H9 (cell line): Measurements from ENCODE around the gene TMEM238. TPM values are rescaled to one million over a fixed set of nuclear protein-coding genes. Genes with fewer than 3 reads are reported as not detected.

Source experiments
- DNase-seq: peaks from one replicate; pipeline ENCODE4 v3.0.0-alpha.2; 2017
- H2AFZ ChIP-seq: one replicate; pipeline ENCODE4 v1.6.1; 2013; ENCODE audit warnings: mild to moderate bottlenecking, low read length, control low read depth, moderate library complexity
- H2AK5ac ChIP-seq: 2 replicates; pipeline ENCODE4 v1.6.1; 2013; ENCODE audit warnings: low read length, control low read depth, mixed read lengths; ENCODE audit not compliant: insufficient read length
- H2BK120ac ChIP-seq: one replicate; pipeline ENCODE4 v1.6.1; 2013; ENCODE audit warnings: low read depth, mild to moderate bottlenecking, low read length, control low read depth, inconsistent platforms; ENCODE audit not compliant: poor library complexity, severe bottlenecking
- H2BK12ac ChIP-seq: 2 replicates; pipeline ENCODE4 v1.6.1; 2013; ENCODE audit warnings: low read length, control low read depth, mixed read lengths, low read depth; ENCODE audit not compliant: insufficient read length
- H2BK15ac ChIP-seq: 2 replicates; pipeline ENCODE4 v1.6.1; 2013; ENCODE audit warnings: low read depth, low read length, control low read depth
- H2BK20ac ChIP-seq: one replicate; pipeline ENCODE4 v1.6.1; 2013; ENCODE audit warnings: low read depth, mild to moderate bottlenecking, low read length, control low read depth, inconsistent platforms; ENCODE audit not compliant: poor library complexity, severe bottlenecking
- H2BK5ac ChIP-seq: 2 replicates; pipeline ENCODE4 v1.6.1; 2013; ENCODE audit warnings: low read length, control low read depth, mixed read lengths; ENCODE audit not compliant: insufficient read length
- H3K14ac ChIP-seq: 2 replicates; pipeline ENCODE4 v1.6.1; 2013; ENCODE audit warnings: low read length, control low read depth; ENCODE audit not compliant: insufficient read depth
- H3K18ac ChIP-seq: 2 replicates; pipeline ENCODE4 v1.6.1; 2013; ENCODE audit warnings: low read depth, mild to moderate bottlenecking, mixed read lengths, low read length, control low read depth; ENCODE audit not compliant: insufficient read length
- H3K23ac ChIP-seq: 2 replicates; pipeline ENCODE4 v1.6.1; 2013; ENCODE audit warnings: low read length, control low read depth, mixed read lengths, low read depth; ENCODE audit not compliant: insufficient read length
- H3K23me2 ChIP-seq: 2 replicates; pipeline ENCODE4 v1.6.1; 2013; ENCODE audit warnings: low read depth, mild to moderate bottlenecking, mixed read lengths, low read length, control low read depth; ENCODE audit not compliant: insufficient read length, poor library complexity, severe bottlenecking
- H3K27ac ChIP-seq: 2 replicates; pipeline ENCODE4 v1.5.1; 2013; ENCODE audit warnings: low read length, control low read depth, mixed read lengths, low read depth; ENCODE audit not compliant: insufficient read length
- H3K27me3 ChIP-seq: 2 replicates; pipeline ENCODE4 v1.6.1; 2013; ENCODE audit warnings: low read length, control low read depth, inconsistent platforms; ENCODE audit not compliant: insufficient read depth
- H3K4ac ChIP-seq: 2 replicates; pipeline ENCODE4 v1.6.1; 2013; ENCODE audit warnings: low read depth, mild to moderate bottlenecking, control low read depth, inconsistent platforms, low read length, moderate library complexity
- H3K4me1 ChIP-seq: 2 replicates; pipeline ENCODE4 v1.6.1; 2013; ENCODE audit warnings: low read length, control low read depth, inconsistent platforms; ENCODE audit not compliant: insufficient read depth
- H3K4me2 ChIP-seq: 2 replicates; pipeline ENCODE4 v1.6.1; 2013; ENCODE audit warnings: low read length, control low read depth, mixed read lengths; ENCODE audit not compliant: insufficient read length, insufficient read depth
- H3K56ac ChIP-seq: 2 replicates; pipeline ENCODE4 v1.6.1; 2013; ENCODE audit warnings: low read depth, mild to moderate bottlenecking, mixed read lengths, low read length, control low read depth; ENCODE audit not compliant: insufficient read length
- H3K79me1 ChIP-seq: 2 replicates; pipeline ENCODE4 v1.6.1; 2013; ENCODE audit warnings: low read depth, mild to moderate bottlenecking, moderate library complexity, low read length, control low read depth, inconsistent platforms; ENCODE audit not compliant: insufficient read depth, poor library complexity, severe bottlenecking
- H3K79me2 ChIP-seq: 2 replicates; pipeline ENCODE4 v1.6.1; 2013; ENCODE audit warnings: low read length, control low read depth, inconsistent platforms; ENCODE audit not compliant: insufficient read depth
- H3K9ac ChIP-seq: 2 replicates; pipeline ENCODE4 v1.6.1; 2013; ENCODE audit warnings: low read length, control low read depth, mixed read lengths; ENCODE audit not compliant: insufficient read length; ENCODE audit errors: extremely low read depth
- H3K9me3 ChIP-seq: one replicate; pipeline ENCODE4 v1.6.1; 2013; ENCODE audit warnings: low read depth, low read length, inconsistent platforms; ENCODE audit not compliant: control insufficient read depth
- H3T11ph ChIP-seq: one replicate; pipeline ENCODE4 v1.6.1; 2013; ENCODE audit warnings: mild to moderate bottlenecking, low read length, control low read depth, inconsistent platforms
- H4K20me1 ChIP-seq: one replicate; pipeline ENCODE4 v1.6.1; 2013; ENCODE audit not compliant: control insufficient read depth, insufficient read length, insufficient read depth
- H4K5ac ChIP-seq: 2 replicates; pipeline ENCODE4 v1.6.1; 2013; ENCODE audit warnings: low read depth, mild to moderate bottlenecking, mixed read lengths, low read length, control low read depth; ENCODE audit not compliant: insufficient read length
- H4K8ac ChIP-seq: replicated peaks from 2 replicates; pipeline ENCODE4 v1.6.1; 2013; ENCODE audit warnings: low read length, control low read depth, mixed read lengths, low read depth; ENCODE audit not compliant: insufficient read length
- H4K91ac ChIP-seq: 2 replicates; pipeline ENCODE4 v1.6.1; 2013; ENCODE audit warnings: low read depth, mild to moderate bottlenecking, moderate library complexity, mixed read lengths, low read length, control low read depth; ENCODE audit not compliant: insufficient read length
- H3K27ac Mint-ChIP-seq, 3 experiments: 2 replicates in 2 of 3; 3 replicates in 1 of 3; pipeline ENCODE4 v1.8.0; 2020 to 2021; ENCODE audit warnings: mixed read lengths in 3 of 3, mild to moderate bottlenecking in 1 of 3, moderate library complexity in 1 of 3
- H3K27me3 Mint-ChIP-seq: 2 replicates; pipeline ENCODE4 v1.8.0; 2021; ENCODE audit warnings: low read depth, mild to moderate bottlenecking, moderate library complexity, mixed read lengths
- H3K36me3 Mint-ChIP-seq, 3 experiments: 2 replicates in 2 of 3; 3 replicates in 1 of 3; pipeline ENCODE4 v1.8.0; 2020 to 2021; ENCODE audit warnings: low read depth in 3 of 3, mixed read lengths in 3 of 3; ENCODE audit not compliant: insufficient read depth in 1 of 3
- H3K4me1 Mint-ChIP-seq, 2 experiments: 2 replicates each; pipeline ENCODE4 v1.8.0; 2020; ENCODE audit warnings: mixed read lengths in 2 of 2
- H3K4me3 Mint-ChIP-seq, 2 experiments: 2 replicates in 1 of 2; 3 replicates in 1 of 2; pipeline ENCODE4 v1.8.0; 2020 to 2021; ENCODE audit warnings: mild to moderate bottlenecking in 2 of 2, mixed read lengths in 2 of 2, moderate library complexity in 1 of 2
- H3K9me3 Mint-ChIP-seq, 2 experiments: 2 replicates in 1 of 2; 3 replicates in 1 of 2; pipeline ENCODE4 v1.8.0; 2020; ENCODE audit warnings: mild to moderate bottlenecking in 2 of 2, mixed read lengths in 2 of 2, moderate library complexity in 1 of 2
- CTCF ChIP-seq: fragments of 200-600 bp; sonication (generic); conservative IDR thresholded peaks from 3 replicates; pipeline ENCODE4 v1.8.0; 2021; ENCODE audit warnings: antibody characterized with exemption, mild to moderate bottlenecking
- whole genome bisulfite sequencing: extraction: QIAGEN DNeasy Blood & Tissue Kit; methylation state at CpG from one replicate; pipeline ENCODE4 v1.1.7; 2013; ENCODE audit warnings: missing lambda C conversion rate, low lambda C conversion rate, mixed read lengths; ENCODE audit not compliant: insufficient read length; ENCODE audit errors: extremely low coverage; 5-methylcytosine and 5-hydroxymethylcytosine counted together
- total RNA-seq: library from RNA; stranded (reverse); gene quantifications from 2 replicates; pipeline ENCODE4 v1.2.1, GENCODE V29; 2021

Gene TMEM238
- total RNA-seq, 1 experiment from 2014 or later: 4.8 TPM

DNA sequence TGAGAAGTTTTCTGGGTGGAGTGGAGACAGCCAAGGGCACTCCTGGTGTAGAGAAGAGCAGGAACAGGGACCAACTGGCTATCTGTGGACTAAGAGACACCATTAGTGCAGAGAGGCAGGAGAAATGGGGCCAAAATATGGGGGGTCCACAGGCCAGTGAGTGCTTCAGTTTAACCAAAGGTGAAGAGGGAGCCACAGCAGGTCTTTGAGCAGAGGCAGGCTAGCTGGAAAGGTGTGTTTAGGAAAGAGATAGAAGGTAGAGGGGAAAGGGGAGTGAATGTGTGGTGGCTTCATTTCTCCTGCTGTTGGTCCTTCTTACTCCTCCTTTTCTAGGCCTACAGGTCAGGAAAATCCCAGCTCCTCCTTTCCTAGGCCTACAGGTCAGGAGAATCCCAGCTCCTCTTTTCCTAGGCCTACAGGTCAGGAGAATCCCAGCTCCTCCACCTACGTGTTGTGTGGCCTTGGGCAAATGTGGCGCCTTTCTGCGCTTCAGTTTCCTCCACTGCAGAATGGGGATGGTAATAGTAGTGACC, 1.5 kb downstream of the TMEM238 start:
- H3K36me3 Mint-ChIP-seq: peaks cover 19 to 31% (median 21%) of the 10 kb centered on the region in 3 experiments
- peaks cover 32 to 42% of the 10 kb centered on the region in 2 experiments for H3K4me1 Mint-ChIP-seq
- Histone ChIP-seq H4K5ac (no peak overlapping the region), H2BK5ac (no peak overlapping the region), H4K20me1 (no peaks in the 10 kb centered on the region), H2BK15ac (no peak overlapping the region), H2AFZ (no peak overlapping the region), H3K4ac (no peak overlapping the region), H3K9me3 (no peaks in the 10 kb centered on the region), H3K79me2 (peaks cover 16% of the 10 kb centered on the region; the same call in 1 of the 2 replicates), H3K79me1 (peaks cover 8% of the 10 kb centered on the region), H3K27ac (no peak overlapping the region), H3K4me2 (no peak overlapping the region), H3K56ac (no peak overlapping the region), H2BK12ac (no peak overlapping the region), H2BK20ac (no peak overlapping the region), H3K18ac (no peak overlapping the region), H3K27me3 (peaks cover 2% of the 10 kb centered on the region; the same call in 1 of the 2 replicates), H3K9ac (no peak overlapping the region), H4K8ac (no peak overlapping the region), H3K23me2 (peaks cover 31% of the 10 kb centered on the region), H4K91ac (no peak overlapping the region), H2BK120ac (no peak overlapping the region), H3K23ac (no peak overlapping the region), H3K14ac (no peak overlapping the region), H2AK5ac (no peak overlapping the region), H3K4me1 (peaks cover 5% of the 10 kb centered on the region; the same call in 1 of the 2 replicates), H3T11ph (no peak overlapping the region)
- peaks cover 2 to 3% of the 10 kb centered on the region in 2 experiments; a peak in 2 of 5 replicates for H3K9me3 Mint-ChIP-seq
- peaks cover 45% of the 10 kb centered on the region for H3K27me3 Mint-ChIP-seq
- TF ChIP-seq CTCF: no peak
- peak overlapping the region; percentile 75 to 85 for H3K4me3 Mint-ChIP-seq
- no peak overlapping the region for H3K27ac Mint-ChIP-seq
- whole genome bisulfite sequencing: no CpG with 5 or more reads among the region's 3 CpGs
- DNase-seq: no peak
